ELR (cell line): ENCODE data around the gene ELAC2.

Experiments used
- DNase-seq: peaks from one replicate; pipeline ENCODE4 v3.0.0-alpha.2; 2015; ENCODE audit warnings: low read depth

ELAC2 gene

DNA sequence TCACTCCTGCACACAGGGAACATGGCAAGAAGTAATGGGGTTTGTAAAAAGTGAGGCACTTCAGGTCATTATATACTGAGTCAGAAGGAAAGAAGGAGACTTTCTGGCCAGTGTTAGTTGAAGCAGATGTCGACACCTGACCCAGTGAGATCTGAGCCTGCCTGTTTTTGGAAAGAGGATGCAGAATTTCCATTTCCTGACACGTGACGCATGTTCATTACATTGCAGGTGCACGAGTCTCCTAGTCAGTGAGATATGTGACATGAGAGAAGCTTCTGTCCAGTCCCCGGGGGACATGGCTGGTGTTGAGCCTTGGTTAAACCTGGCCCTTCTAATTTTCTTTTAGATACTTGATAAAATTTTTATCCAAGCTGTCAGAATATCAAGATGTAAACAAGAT, 62.3 kb downstream of the ELAC2 start:
- DNase-seq, result no peak

DNA sequence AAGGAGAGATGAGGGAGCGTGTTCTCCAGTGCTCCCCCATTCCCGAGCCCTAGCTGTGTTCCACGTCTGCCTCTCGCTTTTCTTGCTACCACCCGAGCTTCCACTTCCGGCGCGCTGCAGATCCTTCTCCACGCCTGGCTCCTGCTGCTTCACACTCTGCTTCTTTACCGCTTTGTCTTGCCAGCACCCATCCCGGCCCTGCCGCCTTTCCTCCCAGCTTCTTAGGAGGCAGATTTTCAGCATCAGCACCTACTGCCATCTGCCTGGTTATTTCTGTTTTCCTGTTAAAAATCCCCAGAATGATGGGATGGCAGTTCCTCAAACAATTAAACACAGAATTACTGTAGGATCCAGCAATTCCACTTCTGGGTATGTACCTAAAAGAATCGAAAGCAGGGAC, 64.7 kb downstream of the ELAC2 start:
- no peak for DNase-seq

DNA sequence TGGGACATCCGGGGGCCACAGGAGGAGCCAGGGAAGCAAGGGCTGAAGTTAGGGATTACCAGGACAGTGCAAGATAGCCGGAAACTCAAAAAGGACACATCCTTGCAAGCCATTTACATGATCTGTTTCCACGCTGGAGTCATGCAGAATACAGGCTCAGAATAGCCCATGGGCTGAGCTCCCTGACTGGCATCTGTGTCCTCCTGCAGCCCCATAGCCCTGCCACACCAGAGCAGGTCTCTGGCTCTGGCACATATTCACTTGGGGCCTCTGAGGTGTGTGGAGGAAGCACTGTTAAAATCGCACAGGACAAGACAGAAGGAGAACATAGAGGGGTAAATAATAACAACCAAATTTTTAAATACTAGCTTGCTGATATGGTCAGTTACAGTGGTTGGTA, 65.8 kb downstream of the ELAC2 start:
- no peak for DNase-seq

DNA sequence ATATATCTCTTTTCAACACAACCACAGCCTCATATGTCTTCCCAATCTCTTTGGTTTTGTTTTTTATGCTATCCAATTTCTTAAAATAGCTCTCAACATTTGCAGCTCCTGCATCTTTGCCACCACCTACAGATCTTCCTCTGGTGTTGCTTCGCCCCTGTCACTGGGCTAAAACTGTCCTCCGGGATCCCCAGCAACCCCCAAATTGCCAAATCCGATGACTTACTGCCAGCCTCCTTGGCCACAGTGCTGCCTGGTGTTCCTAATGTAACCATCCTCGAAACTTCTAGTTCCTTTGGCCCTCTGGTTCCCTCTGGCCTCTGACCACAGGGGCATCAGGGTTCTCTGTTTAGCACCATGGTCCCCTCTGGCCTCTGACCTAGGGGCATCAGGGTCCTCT, 70.8 kb downstream of the ELAC2 start:
- no peak for DNase-seq
